ENCODE data around the gene CAMK2N1.

Gene CAMK2N1

GRCh38 chr1:20432891-20433290 lies 53.1 kb downstream of the CAMK2N1 start:
- no peak overlapping the region for H3K27ac ChIP-seq (ENCODE audit: low read length)
- no peak overlapping the region for H3K4me3 ChIP-seq (ENCODE audit: low read length)
- peaks cover 36% of the 10 kb centered on the region for H3K27me3 ChIP-seq (ENCODE audit: insufficient read depth, low read length)
- H3K36me3 ChIP-seq (ENCODE audit: insufficient read depth, low read depth, low read length) = no peaks in the 10 kb centered on the region
- peaks cover 4% of the 10 kb centered on the region; the same call in 1 of the 2 replicates for H3K4me1 ChIP-seq (ENCODE audit: insufficient read depth, low read length)
- H3K9ac ChIP-seq (ENCODE audit: low read depth, low read length) = no peak overlapping the region
- H3K9me3 ChIP-seq (ENCODE audit: insufficient read depth, low read depth, low read length) = no peaks in the 10 kb centered on the region

All from iPS-20b (cell line).